Measurements from ENCODE around the gene C11orf21. TPM values are rescaled to one million over a fixed set of nuclear protein-coding genes. Genes with fewer than 3 reads are reported as not detected.
A peak's percentile ranks its signal among the peaks of the same experiment; 100 is the strongest.

C11orf21 gene
- under 1 TPM; 0.26 to 0.33 TPM for total RNA-seq

DNA sequence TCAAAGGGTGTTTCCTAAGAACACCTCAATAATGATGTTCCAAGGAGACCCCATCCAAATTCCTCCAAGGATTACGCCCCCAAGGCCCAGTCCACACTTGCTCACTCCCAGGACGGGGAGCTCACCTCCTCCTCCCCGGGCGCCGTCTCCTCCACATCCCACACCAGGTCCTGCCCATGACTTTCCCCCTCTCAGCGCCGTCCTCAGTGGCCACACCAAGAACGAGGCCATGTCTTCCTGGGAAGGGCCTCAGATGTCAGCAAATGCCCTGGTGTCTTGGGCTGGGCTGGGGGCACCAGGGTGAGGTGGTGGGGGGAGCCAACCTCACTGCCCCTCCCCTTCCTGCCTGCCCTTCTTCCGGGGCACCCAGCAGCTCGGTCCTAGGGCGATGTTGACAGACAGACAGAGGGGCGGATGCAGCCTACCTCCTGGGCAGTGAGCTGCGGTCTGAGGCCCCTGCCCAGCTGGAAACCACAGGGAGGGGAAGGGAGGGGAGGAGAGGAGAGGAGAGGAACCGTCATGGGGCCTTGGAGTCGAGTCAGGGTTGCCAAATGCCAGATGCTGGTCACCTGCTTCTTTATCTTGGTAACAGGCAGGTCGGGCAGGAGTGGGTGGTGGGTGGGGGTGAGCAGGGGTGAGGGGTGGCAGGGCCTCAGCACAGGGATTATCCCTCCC is at the start of gene C11orf21, which contains the start of gene TSPAN32:
Gene C11orf21, minus strand, starts transcription at position 288 of the 675 bp plus-strand sequence. Its CDS starts 110 bp downstream, at position 178.
Gene TSPAN32, plus strand, starts transcription at position 383 of the 675 bp plus-strand sequence. Its CDS starts 137 bp downstream, at position 520.
- Histone ChIP-seq H3K27ac (peak within 1 kb of the TSS in 3 of 4 donors; percentile 43 to 51 (median 51)), H3K36me3 (replicated peaks in 1 of 2; ENCODE audit: insufficient read depth in 1 of 2, low read depth in 2 of 2) (no peaks in the 10 kb centered on the region), H3K9me3 (no peaks in the 10 kb centered on the region), H3K4me1 (peaks cover 32% of the 10 kb centered on the region), H3K4me3 (no peak within 1 kb of the TSS), H3K27me3 (no peaks in the 10 kb centered on the region)
- 56 to 58% methylated on average over 11 to 16 of the region's 16 CpGs for whole genome bisulfite sequencing, 2 donors
- intact Hi-C loops (cut with DNase I): loop anchor here (5.0 to 10.0 kb wide), 2 partner anchors 104 to 223 kb away; no protein-coding TSS in a partner anchor
- no peak for TF ChIP-seq POLR2A (IDR thresholded peaks at IDR 0.05)
- TF ChIP-seq, protein P1, sequence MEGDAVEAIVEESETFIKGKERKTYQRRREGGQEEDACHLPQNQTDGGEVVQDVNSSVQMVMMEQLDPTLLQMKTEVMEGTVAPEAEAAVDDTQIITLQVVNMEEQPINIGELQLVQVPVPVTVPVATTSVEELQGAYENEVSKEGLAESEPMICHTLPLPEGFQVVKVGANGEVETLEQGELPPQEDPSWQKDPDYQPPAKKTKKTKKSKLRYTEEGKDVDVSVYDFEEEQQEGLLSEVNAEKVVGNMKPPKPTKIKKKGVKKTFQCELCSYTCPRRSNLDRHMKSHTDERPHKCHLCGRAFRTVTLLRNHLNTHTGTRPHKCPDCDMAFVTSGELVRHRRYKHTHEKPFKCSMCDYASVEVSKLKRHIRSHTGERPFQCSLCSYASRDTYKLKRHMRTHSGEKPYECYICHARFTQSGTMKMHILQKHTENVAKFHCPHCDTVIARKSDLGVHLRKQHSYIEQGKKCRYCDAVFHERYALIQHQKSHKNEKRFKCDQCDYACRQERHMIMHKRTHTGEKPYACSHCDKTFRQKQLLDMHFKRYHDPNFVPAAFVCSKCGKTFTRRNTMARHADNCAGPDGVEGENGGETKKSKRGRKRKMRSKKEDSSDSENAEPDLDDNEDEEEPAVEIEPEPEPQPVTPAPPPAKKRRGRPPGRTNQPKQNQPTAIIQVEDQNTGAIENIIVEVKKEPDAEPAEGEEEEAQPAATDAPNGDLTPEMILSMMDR (IDR thresholded peaks at IDR 0.05): no peak
- ATAC-seq (no peak), DNase-seq (peak in 2 of 4 donors; percentile 25 to 64)

- intact Hi-C loops (cut with DNase I): no loop called here
- TF ChIP-seq POLR2A (IDR thresholded peaks at IDR 0.05): no peak
- TF ChIP-seq, protein P1 (IDR thresholded peaks at IDR 0.05): no peak
- Histone ChIP-seq H3K36me3 (replicated peaks in 1 of 2; ENCODE audit: insufficient read depth in 1 of 2, low read depth in 2 of 2) (no peaks in the 10 kb centered on the region), H3K27ac (no peak overlapping the region), H3K9me3 (no peaks in the 10 kb centered on the region), H3K4me3 (no peak overlapping the region), H3K27me3 (no peaks in the 10 kb centered on the region), H3K4me1 (no peaks in the 10 kb centered on the region)
- DNase-seq (no peak), ATAC-seq (no peak)
- 92 to 95% methylated on average over 1 of the region's 1 CpG for WGBS, 2 donors
Observed at GRCh38 chr11:2348986-2349385, 47.3 kb upstream of the C11orf21 start.

GRCh38 chr11:2347308-2347830 is 45.7 kb upstream of the C11orf21 start:
- DNase-seq (no peak), ATAC-seq (no peak)
- H3K9me3 ChIP-seq: no peaks in the 10 kb centered on the region
- no peak overlapping the region for H3K4me3 ChIP-seq
- no peak for TF ChIP-seq POLR2A (IDR thresholded peaks at IDR 0.05)
- TF ChIP-seq, protein P1 (IDR thresholded peaks at IDR 0.05): no peak
- H3K27me3 ChIP-seq: no peaks in the 10 kb centered on the region
- H3K36me3 ChIP-seq (replicated peaks in 1 of 2; ENCODE audit: insufficient read depth in 1 of 2, low read depth in 2 of 2): no peaks in the 10 kb centered on the region
- H3K4me1 ChIP-seq: no peaks in the 10 kb centered on the region
- no peak overlapping the region for H3K27ac ChIP-seq
- WGBS, 2 donors: 75 to 81% methylated on average over 9 of the region's 9 CpGs
- intact Hi-C loops (cut with DNase I): no loop called here

DNA sequence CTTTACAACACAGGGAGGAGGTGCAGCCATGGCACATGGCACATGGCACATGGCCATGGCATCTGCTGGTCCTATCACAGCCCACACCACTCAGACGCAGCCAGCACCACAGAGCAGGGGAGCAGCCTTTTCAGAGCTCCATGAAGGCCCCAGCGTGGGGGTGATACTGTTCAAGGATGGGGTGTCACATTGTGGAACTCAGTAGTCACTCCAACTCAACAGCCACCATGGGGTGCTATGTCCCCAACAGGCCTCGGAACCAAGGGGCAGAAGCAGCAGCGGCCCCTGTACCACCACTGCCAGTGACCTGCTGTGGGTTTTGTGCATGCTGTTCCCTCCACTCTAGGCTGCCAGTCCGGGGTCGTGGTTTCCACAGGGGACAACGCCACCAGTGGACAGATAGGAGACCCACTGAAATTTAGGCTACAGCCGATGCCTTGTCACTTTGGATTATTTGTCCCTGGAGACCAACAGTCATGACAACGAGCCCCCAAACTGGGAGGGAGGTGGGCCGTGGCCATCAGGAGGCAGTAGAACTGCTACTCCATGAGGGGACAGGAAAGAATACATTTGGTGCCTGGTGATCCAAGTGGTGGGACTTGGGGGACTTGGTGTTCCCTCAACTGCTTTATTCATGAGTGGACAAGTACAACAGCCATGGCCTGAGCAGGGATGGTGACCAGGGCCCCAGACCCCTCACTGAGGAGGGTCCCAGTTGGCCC is 45.0 kb upstream of the C11orf21 start:
- Histone ChIP-seq H3K27ac (no peak overlapping the region), H3K36me3 (replicated peaks in 1 of 2; ENCODE audit: insufficient read depth in 1 of 2, low read depth in 2 of 2) (no peaks in the 10 kb centered on the region), H3K9me3 (no peaks in the 10 kb centered on the region), H3K27me3 (no peaks in the 10 kb centered on the region), H3K4me1 (no peaks in the 10 kb centered on the region), H3K4me3 (no peak overlapping the region)
- DNase-seq (no peak), ATAC-seq (no peak)
- 79 to 83% methylated on average over 8 to 10 of the region's 10 CpGs for WGBS, 2 donors
- intact Hi-C loops (cut with DNase I): no loop called here
- TF ChIP-seq, protein P1 (IDR thresholded peaks at IDR 0.05): no peak
- no peak for TF ChIP-seq POLR2A (IDR thresholded peaks at IDR 0.05)
